Stimulated activated CD4-positive, alpha-beta T cell treated with anti-CD3 and anti-CD28 coated beads, Interleukin-2, amount 100 ng/mL, for 4 hours (primary cell): ENCODE measurements around the gene PAF1.

Experiments used
- DNase-seq: peaks from one replicate; pipeline ENCODE4 v3.0.0-alpha.2; 2020; ENCODE audit warnings: low read depth

The PAF1 gene

GRCh38 chr19:39390751-39391437 lies at the start of gene PAF1, which contains the start of gene MED29:
Gene PAF1 (minus strand): TSS chr19:39391106. CDS start chr19:39390864, 242 bp downstream.
Gene MED29 (plus strand): TSS chr19:39391378. CDS start chr19:39391423, 45 bp downstream.
- DNase-seq: peak; percentile 94

GRCh38 chr19:39438270-39438934 lies 47.5 kb upstream of the PAF1 start:
- no peak for DNase-seq

GRCh38 chr19:39436350-39436716 lies 45.4 kb upstream of the PAF1 start:
- DNase-seq: no peak

GRCh38 chr19:39435499-39436349 lies 44.8 kb upstream of the PAF1 start, which contains the start of gene RPS16:
Gene RPS16 (minus strand): TSS chr19:39435949. CDS start chr19:39435895, 54 bp downstream.
- DNase-seq: peak; percentile 99

GRCh38 chr19:39434123-39435076 lies 43.5 kb upstream of the PAF1 start:
- DNase-seq: no peak

GRCh38 chr19:39433480-39434079 lies 42.7 kb upstream of the PAF1 start:
- no peak for DNase-seq

GRCh38 chr19:39432677-39433025 lies 41.7 kb upstream of the PAF1 start:
- no peak for DNase-seq

GRCh38 chr19:39430675-39431593 lies 40.0 kb upstream of the PAF1 start:
- no peak for DNase-seq

GRCh38 chr19:39428283-39429112 lies 37.6 kb upstream of the PAF1 start:
- no peak for DNase-seq

- no peak for DNase-seq
Measured at GRCh38 chr19:39427707-39428106, 36.8 kb upstream of the PAF1 start.

- no peak for DNase-seq
Measured at GRCh38 chr19:39426170-39426569, 35.3 kb upstream of the PAF1 start.

GRCh38 chr19:39425744-39426143 lies 34.8 kb upstream of the PAF1 start:
- no peak for DNase-seq

- DNase-seq: no peak
Measured at GRCh38 chr19:39424934-39425333, 34.0 kb upstream of the PAF1 start.

GRCh38 chr19:39423258-39424086 lies 32.6 kb upstream of the PAF1 start:
- no peak for DNase-seq

- DNase-seq: no peak
Measured at GRCh38 chr19:39422020-39422419, 31.1 kb upstream of the PAF1 start.

- DNase-seq: no peak
Measured at GRCh38 chr19:39420769-39421168, 29.9 kb upstream of the PAF1 start.

- DNase-seq: no peak
Measured at GRCh38 chr19:39419003-39419402, 28.1 kb upstream of the PAF1 start.
